ENCODE results near the gene FHAD1.

- TF ChIP-seq, protein P1, sequence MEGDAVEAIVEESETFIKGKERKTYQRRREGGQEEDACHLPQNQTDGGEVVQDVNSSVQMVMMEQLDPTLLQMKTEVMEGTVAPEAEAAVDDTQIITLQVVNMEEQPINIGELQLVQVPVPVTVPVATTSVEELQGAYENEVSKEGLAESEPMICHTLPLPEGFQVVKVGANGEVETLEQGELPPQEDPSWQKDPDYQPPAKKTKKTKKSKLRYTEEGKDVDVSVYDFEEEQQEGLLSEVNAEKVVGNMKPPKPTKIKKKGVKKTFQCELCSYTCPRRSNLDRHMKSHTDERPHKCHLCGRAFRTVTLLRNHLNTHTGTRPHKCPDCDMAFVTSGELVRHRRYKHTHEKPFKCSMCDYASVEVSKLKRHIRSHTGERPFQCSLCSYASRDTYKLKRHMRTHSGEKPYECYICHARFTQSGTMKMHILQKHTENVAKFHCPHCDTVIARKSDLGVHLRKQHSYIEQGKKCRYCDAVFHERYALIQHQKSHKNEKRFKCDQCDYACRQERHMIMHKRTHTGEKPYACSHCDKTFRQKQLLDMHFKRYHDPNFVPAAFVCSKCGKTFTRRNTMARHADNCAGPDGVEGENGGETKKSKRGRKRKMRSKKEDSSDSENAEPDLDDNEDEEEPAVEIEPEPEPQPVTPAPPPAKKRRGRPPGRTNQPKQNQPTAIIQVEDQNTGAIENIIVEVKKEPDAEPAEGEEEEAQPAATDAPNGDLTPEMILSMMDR (IDR thresholded peaks at IDR 0.05), result no peak
- no peak for TF ChIP-seq POLR2A (IDR thresholded peaks at IDR 0.05)
- no peak for TF ChIP-seq EP300 (IDR thresholded peaks at IDR 0.05)
- TF ChIP-seq POLR2AphosphoS5 (IDR thresholded peaks at IDR 0.05), result no peak
Observed at GRCh38 chr1:15344380-15344779, 97.4 kb downstream of the FHAD1 start.

Measured in upper lobe of left lung (tissue), 4 donors.